GM23338 (cell line): ENCODE measurements around the gene FBXL14. TPM values are rescaled to one million over a fixed set of nuclear protein-coding genes. Genes with fewer than 3 reads are reported as not detected.

Source experiments
- ATAC-seq: fragments of 200-7000 bp; cut with Tn5 transposase; 3 replicates; pipeline ENCODE4 v1.9.1; 2020
- DNase-seq: peaks from one replicate; pipeline ENCODE4 v3.0.0-alpha.2; 2015; ENCODE audit warnings: low spot score
- H2AFZ ChIP-seq: fragments of 200-600 bp; sonication (generic); 2 replicates; pipeline ENCODE4 v1.8.0; 2016; ENCODE audit warnings: antibody characterized with exemption, mild to moderate bottlenecking, moderate library complexity
- H3F3A ChIP-seq: fragments of 200-600 bp; sonication (generic); replicated peaks from 2 replicates; pipeline ENCODE4 v1.8.0; 2017; ENCODE audit warnings: antibody characterized with exemption, mixed run types, low read depth
- H3K27ac ChIP-seq: fragments of 200-600 bp; sonication (generic); 2 replicates; pipeline ENCODE4 v1.6.1; 2016; ENCODE audit warnings: low read depth
- H3K27me3 ChIP-seq: fragments of 200-600 bp; sonication (generic); 2 replicates; pipeline ENCODE4 v1.8.0; 2016; ENCODE audit warnings: mild to moderate bottlenecking, mixed run types, moderate library complexity; ENCODE audit not compliant: insufficient read depth
- H3K36me3 ChIP-seq: fragments of 200-600 bp; sonication (generic); 2 replicates; pipeline ENCODE4 v1.8.0; 2016; ENCODE audit warnings: mild to moderate bottlenecking; ENCODE audit not compliant: insufficient read depth
- H3K4me1 ChIP-seq: fragments of 200-600 bp; sonication (generic); 2 replicates; pipeline ENCODE4 v1.8.0; 2016; ENCODE audit warnings: mild to moderate bottlenecking, moderate library complexity; ENCODE audit not compliant: insufficient read depth
- H3K4me2 ChIP-seq: fragments of 200-600 bp; sonication (generic); 2 replicates; pipeline ENCODE4 v1.7.1; 2017; ENCODE audit warnings: mixed run types
- H3K4me3 ChIP-seq: fragments of 200-600 bp; sonication (generic); 2 replicates; pipeline ENCODE4 v1.6.1; 2016; ENCODE audit warnings: mixed run types
- H3K79me2 ChIP-seq: fragments of 200-600 bp; sonication (generic); replicated peaks from 2 replicates; pipeline ENCODE4 v1.8.0; 2017; ENCODE audit warnings: mild to moderate bottlenecking; ENCODE audit not compliant: insufficient read depth
- H3K9me2 ChIP-seq: fragments of 200-600 bp; sonication (generic); 2 replicates; pipeline ENCODE4 v1.8.0; 2017; ENCODE audit not compliant: insufficient read depth
- H4K20me1 ChIP-seq: fragments of 200-600 bp; sonication (generic); replicated peaks from 2 replicates; pipeline ENCODE4 v1.8.0; 2017; ENCODE audit warnings: mild to moderate bottlenecking; ENCODE audit not compliant: insufficient read depth
- H3K27ac Mint-ChIP-seq: 2 replicates; pipeline ENCODE4 v1.8.0; 2020; ENCODE audit warnings: inconsistent platforms, mild to moderate bottlenecking, moderate library complexity, mixed read lengths
- H3K27me3 Mint-ChIP-seq: 3 replicates; pipeline ENCODE4 v1.8.0; 2022; ENCODE audit warnings: low read depth, mild to moderate bottlenecking, moderate library complexity, mixed read lengths, inconsistent platforms; ENCODE audit not compliant: insufficient read depth, poor library complexity
- H3K36me3 Mint-ChIP-seq: 3 replicates; pipeline ENCODE4 v1.8.0; 2021; ENCODE audit warnings: low read depth, mild to moderate bottlenecking, inconsistent platforms, moderate library complexity, mixed read lengths
- H3K4me1 Mint-ChIP-seq: 3 replicates; pipeline ENCODE4 v1.8.0; 2020; ENCODE audit warnings: mild to moderate bottlenecking, inconsistent platforms, mixed read lengths
- H3K4me3 Mint-ChIP-seq: 3 replicates; pipeline ENCODE4 v1.8.0; 2021; ENCODE audit warnings: moderate library complexity, mild to moderate bottlenecking, inconsistent platforms, mixed read lengths
- H3K9me3 Mint-ChIP-seq: 3 replicates; pipeline ENCODE4 v1.8.0; 2020; ENCODE audit warnings: moderate library complexity, mild to moderate bottlenecking, inconsistent platforms, mixed read lengths
- CREB1 ChIP-seq: fragments of 250-450 bp; sonication (Bioruptor Pico); IDR thresholded peaks from 2 replicates; pipeline ENCODE4 v1.5.0; 2020; ENCODE audit warnings: low read depth, mild to moderate bottlenecking, moderate library complexity
- EZH2 ChIP-seq: fragments of 200-600 bp; sonication (generic); IDR thresholded peaks from one replicate; pipeline ENCODE4 v1.8.0; 2017; ENCODE audit warnings: antibody characterized with exemption, mild to moderate bottlenecking, low read depth; ENCODE audit not compliant: unreplicated experiment
- EZH2phosphoT487 ChIP-seq: fragments of 200-600 bp; sonication (generic); IDR thresholded peaks from one replicate; pipeline ENCODE4 v1.8.1; 2018; ENCODE audit warnings: antibody characterized with exemption; ENCODE audit not compliant: unreplicated experiment
- JUNB ChIP-seq: IDR thresholded peaks from one replicate; pipeline ENCODE4 v1.6.1; 2016; ENCODE audit warnings: antibody characterized with exemption; ENCODE audit not compliant: unreplicated experiment
- NANOG ChIP-seq: IDR thresholded peaks from 2 replicates; pipeline ENCODE4 v1.6.1; 2016; ENCODE audit warnings: antibody characterized with exemption, borderline replicate concordance
- POLR2AphosphoS5 ChIP-seq: IDR thresholded peaks from 2 replicates; pipeline ENCODE4 v1.6.1; 2016; ENCODE audit warnings: antibody characterized with exemption, low read depth
- STAT1 ChIP-seq: IDR thresholded peaks from one replicate; pipeline ENCODE4 v1.6.1; 2016; ENCODE audit warnings: antibody characterized with exemption; ENCODE audit not compliant: unreplicated experiment
- ZNF114 ChIP-seq: fragments of 250-450 bp; sonication (Bioruptor Pico); IDR thresholded peaks from 2 replicates; pipeline ENCODE4 v1.5.0; 2020; ENCODE audit warnings: mild to moderate bottlenecking, moderate library complexity
- ZNF331 ChIP-seq: fragments of 250-450 bp; sonication (Bioruptor Pico); IDR thresholded peaks from 2 replicates; pipeline ENCODE4 v1.5.0; 2020; ENCODE audit warnings: low read depth, mild to moderate bottlenecking, moderate library complexity
- polyA plus RNA-seq: library from polyadenylated mRNA; unstranded; fragments of >200 nt; fragmentation: Nextera tagmentation; extraction: Ambion mirVana; gene quantifications from 2 replicates; pipeline ENCODE4 v1.2.1, GENCODE V29; 2016
- total RNA-seq: library from RNA; depleted of rRNA; stranded (reverse); fragments of >200 nt; shearing (Covaris generic); gene quantifications from 2 replicates; pipeline ENCODE4 v1.2.3, GENCODE V29; 2014
- TF ChIP-seq, protein P1 (sequence below): fragments of 250-450 bp; sonication (Bioruptor Pico); IDR thresholded peaks from 2 replicates; pipeline ENCODE4 v1.5.0; 2020; ENCODE audit warnings: mild to moderate bottlenecking, moderate library complexity
- TF ChIP-seq, protein P2 (sequence below): IDR thresholded peaks from one replicate; pipeline ENCODE4 v1.6.1; 2018; ENCODE audit warnings: antibody characterized with exemption; ENCODE audit not compliant: unreplicated experiment
- TF ChIP-seq, protein P3 (sequence below), 2 experiments: fragments of 200-600 bp in 1 of 2; sonication (generic) in 1 of 2; conservative IDR thresholded peaks; 2 replicates each; pipeline versions ENCODE4 v1.5.1 to v1.6.1; 2016 to 2017; ENCODE audit warnings: antibody characterized with exemption in 2 of 2, low read depth in 2 of 2, mild to moderate bottlenecking in 2 of 2, moderate library complexity in 1 of 2

Gene FBXL14
- total and polyA plus RNA-seq, 2 experiments from 2014 or later = 0.74 to 9.4 TPM

DNA sequence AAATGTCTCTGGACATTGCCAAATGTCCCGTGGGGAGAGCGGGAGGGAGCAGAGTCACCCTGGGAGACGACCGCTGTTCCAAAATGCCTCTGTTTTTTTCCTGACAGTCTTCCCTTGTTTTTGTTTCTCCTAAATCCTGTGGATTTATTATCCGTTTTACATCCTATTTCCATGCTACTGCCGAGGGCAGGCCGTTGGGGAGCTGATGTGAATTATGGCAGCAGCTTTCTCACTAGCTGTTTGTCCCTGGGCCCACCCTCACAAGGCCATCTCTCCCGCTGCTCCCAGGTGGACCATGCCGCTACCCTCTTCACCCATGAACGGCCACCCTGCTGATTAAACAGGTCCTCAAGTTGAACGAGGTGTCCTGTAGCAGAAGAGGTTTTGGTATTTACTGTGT lies 55.2 kb downstream of the FBXL14 start:
- Histone ChIP-seq H3K4me1 (no peaks in the 10 kb centered on the region), H3K4me2 (no peak overlapping the region), H3K27me3 (peaks cover 20% of the 10 kb centered on the region), H3K36me3 (no peaks in the 10 kb centered on the region), H3K79me2 (no peaks in the 10 kb centered on the region), H3K9me2 (no peaks in the 10 kb centered on the region), H3F3A (no peaks in the 10 kb centered on the region), H4K20me1 (no peaks in the 10 kb centered on the region), H2AFZ (0 out of 2 replicates have a peak overlapping the region, but pooled peaks have one; percentile 18), H3K4me3 (no peak overlapping the region), H3K27ac (no peak overlapping the region)
- peaks cover 6% of the 10 kb centered on the region; the same call in 1 of the 3 replicates for H3K9me3 Mint-ChIP-seq
- peaks cover 11% of the 10 kb centered on the region for H3K27me3 Mint-ChIP-seq
- no peak overlapping the region for H3K4me3 Mint-ChIP-seq
- no peak overlapping the region for H3K27ac Mint-ChIP-seq
- ATAC-seq = no peak
- TF ChIP-seq JUNB (no peak), POLR2AphosphoS5 (no peak), EZH2phosphoT487 (no peak), ZNF114 (no peak), NANOG (no peak), CREB1 (CRISPR knock-in tag) (no peak), ZNF331 (CRISPR knock-in tag) (no peak), EZH2 (no peak), STAT1 (no peak)
- TF ChIP-seq, protein P1, sequence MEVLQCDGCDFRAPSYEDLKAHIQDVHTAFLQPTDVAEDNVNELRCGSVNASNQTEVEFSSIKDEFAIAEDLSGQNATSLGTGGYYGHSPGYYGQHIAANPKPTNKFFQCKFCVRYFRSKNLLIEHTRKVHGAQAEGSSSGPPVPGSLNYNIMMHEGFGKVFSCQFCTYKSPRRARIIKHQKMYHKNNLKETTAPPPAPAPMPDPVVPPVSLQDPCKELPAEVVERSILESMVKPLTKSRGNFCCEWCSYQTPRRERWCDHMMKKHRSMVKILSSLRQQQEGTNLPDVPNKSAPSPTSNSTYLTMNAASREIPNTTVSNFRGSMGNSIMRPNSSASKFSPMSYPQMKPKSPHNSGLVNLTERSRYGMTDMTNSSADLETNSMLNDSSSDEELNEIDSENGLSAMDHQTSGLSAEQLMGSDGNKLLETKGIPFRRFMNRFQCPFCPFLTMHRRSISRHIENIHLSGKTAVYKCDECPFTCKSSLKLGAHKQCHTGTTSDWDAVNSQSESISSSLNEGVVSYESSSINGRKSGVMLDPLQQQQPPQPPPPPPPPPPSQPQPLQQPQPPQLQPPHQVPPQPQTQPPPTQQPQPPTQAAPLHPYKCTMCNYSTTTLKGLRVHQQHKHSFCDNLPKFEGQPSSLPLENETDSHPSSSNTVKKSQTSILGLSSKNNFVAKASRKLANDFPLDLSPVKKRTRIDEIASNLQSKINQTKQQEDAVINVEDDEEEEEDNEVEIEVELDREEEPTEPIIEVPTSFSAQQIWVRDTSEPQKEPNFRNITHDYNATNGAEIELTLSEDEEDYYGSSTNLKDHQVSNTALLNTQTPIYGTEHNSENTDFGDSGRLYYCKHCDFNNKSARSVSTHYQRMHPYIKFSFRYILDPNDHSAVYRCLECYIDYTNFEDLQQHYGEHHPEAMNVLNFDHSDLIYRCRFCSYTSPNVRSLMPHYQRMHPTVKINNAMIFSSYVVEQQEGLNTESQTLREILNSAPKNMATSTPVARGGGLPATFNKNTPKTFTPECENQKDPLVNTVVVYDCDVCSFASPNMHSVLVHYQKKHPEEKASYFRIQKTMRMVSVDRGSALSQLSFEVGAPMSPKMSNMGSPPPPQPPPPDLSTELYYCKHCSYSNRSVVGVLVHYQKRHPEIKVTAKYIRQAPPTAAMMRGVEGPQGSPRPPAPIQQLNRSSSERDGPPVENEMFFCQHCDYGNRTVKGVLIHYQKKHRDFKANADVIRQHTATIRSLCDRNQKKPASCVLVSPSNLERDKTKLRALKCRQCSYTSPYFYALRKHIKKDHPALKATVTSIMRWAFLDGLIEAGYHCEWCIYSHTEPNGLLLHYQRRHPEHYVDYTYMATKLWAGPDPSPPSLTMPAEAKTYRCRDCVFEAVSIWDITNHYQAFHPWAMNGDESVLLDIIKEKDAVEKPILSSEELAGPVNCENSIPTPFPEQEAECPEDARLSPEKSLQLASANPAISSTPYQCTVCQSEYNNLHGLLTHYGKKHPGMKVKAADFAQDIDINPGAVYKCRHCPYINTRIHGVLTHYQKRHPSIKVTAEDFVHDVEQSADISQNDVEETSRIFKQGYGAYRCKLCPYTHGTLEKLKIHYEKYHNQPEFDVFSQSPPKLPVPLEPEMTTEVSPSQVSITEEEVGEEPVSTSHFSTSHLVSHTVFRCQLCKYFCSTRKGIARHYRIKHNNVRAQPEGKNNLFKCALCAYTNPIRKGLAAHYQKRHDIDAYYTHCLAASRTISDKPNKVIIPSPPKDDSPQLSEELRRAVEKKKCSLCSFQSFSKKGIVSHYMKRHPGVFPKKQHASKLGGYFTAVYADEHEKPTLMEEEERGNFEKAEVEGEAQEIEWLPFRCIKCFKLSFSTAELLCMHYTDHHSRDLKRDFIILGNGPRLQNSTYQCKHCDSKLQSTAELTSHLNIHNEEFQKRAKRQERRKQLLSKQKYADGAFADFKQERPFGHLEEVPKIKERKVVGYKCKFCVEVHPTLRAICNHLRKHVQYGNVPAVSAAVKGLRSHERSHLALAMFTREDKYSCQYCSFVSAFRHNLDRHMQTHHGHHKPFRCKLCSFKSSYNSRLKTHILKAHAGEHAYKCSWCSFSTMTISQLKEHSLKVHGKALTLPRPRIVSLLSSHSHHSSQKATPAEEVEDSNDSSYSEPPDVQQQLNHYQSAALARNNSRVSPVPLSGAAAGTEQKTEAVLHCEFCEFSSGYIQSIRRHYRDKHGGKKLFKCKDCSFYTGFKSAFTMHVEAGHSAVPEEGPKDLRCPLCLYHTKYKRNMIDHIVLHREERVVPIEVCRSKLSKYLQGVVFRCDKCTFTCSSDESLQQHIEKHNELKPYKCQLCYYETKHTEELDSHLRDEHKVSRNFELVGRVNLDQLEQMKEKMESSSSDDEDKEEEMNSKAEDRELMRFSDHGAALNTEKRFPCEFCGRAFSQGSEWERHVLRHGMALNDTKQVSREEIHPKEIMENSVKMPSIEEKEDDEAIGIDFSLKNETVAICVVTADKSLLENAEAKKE (CRISPR knock-in tag) = no peak
- TF ChIP-seq, protein P2, sequence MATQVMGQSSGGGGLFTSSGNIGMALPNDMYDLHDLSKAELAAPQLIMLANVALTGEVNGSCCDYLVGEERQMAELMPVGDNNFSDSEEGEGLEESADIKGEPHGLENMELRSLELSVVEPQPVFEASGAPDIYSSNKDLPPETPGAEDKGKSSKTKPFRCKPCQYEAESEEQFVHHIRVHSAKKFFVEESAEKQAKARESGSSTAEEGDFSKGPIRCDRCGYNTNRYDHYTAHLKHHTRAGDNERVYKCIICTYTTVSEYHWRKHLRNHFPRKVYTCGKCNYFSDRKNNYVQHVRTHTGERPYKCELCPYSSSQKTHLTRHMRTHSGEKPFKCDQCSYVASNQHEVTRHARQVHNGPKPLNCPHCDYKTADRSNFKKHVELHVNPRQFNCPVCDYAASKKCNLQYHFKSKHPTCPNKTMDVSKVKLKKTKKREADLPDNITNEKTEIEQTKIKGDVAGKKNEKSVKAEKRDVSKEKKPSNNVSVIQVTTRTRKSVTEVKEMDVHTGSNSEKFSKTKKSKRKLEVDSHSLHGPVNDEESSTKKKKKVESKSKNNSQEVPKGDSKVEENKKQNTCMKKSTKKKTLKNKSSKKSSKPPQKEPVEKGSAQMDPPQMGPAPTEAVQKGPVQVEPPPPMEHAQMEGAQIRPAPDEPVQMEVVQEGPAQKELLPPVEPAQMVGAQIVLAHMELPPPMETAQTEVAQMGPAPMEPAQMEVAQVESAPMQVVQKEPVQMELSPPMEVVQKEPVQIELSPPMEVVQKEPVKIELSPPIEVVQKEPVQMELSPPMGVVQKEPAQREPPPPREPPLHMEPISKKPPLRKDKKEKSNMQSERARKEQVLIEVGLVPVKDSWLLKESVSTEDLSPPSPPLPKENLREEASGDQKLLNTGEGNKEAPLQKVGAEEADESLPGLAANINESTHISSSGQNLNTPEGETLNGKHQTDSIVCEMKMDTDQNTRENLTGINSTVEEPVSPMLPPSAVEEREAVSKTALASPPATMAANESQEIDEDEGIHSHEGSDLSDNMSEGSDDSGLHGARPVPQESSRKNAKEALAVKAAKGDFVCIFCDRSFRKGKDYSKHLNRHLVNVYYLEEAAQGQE = no peak
- TF ChIP-seq, protein P3, sequence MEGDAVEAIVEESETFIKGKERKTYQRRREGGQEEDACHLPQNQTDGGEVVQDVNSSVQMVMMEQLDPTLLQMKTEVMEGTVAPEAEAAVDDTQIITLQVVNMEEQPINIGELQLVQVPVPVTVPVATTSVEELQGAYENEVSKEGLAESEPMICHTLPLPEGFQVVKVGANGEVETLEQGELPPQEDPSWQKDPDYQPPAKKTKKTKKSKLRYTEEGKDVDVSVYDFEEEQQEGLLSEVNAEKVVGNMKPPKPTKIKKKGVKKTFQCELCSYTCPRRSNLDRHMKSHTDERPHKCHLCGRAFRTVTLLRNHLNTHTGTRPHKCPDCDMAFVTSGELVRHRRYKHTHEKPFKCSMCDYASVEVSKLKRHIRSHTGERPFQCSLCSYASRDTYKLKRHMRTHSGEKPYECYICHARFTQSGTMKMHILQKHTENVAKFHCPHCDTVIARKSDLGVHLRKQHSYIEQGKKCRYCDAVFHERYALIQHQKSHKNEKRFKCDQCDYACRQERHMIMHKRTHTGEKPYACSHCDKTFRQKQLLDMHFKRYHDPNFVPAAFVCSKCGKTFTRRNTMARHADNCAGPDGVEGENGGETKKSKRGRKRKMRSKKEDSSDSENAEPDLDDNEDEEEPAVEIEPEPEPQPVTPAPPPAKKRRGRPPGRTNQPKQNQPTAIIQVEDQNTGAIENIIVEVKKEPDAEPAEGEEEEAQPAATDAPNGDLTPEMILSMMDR (conservative IDR thresholded peaks at IDR 0.05; ENCODE audit: low read depth in 2 of 2) = no peak
- no peaks in the 10 kb centered on the region for H3K4me1 Mint-ChIP-seq
- peaks cover 5% of the 10 kb centered on the region; the same call in 2 of the 3 replicates for H3K36me3 Mint-ChIP-seq
- no peak for DNase-seq
